OCI-LY3 (cell line): ENCODE measurements around the gene PARD3B.

ENCODE experiments used
- EZH2phosphoT487 ChIP-seq: fragments of 200-600 bp; shearing (Covaris generic); IDR thresholded peaks from 2 replicates; pipeline ENCODE4 v1.6.1; 2018; ENCODE audit warnings: antibody characterized with exemption, mixed run types, low read depth
- TF ChIP-seq, protein P1 (sequence below): fragments of 200-600, 300-600 bp; sonication (generic); IDR thresholded peaks from 2 replicates; pipeline ENCODE4 v1.5.1; 2014; ENCODE audit warnings: antibody characterized with exemption, low read length, low read depth

DNA sequence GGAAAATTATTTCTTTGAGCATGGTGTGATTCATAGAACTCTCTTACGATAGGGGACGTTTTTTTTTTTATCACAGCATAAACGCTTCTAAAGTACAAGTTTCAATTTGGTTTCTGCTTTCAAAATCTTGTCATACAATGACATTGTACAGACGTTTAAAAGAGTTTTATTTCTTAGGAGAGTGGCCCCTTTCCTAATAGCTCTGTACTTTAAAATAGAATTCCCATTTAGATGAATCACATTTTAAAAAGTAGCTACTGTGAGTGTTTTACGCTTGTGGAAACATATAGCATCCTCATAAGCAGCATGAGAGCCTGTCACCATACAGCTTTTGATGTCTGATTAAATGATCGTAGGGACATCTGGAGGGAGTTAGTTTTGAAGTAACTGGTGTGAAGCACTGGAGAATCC is 510.9 kb downstream of the PARD3B start:
- TF ChIP-seq, protein P1, sequence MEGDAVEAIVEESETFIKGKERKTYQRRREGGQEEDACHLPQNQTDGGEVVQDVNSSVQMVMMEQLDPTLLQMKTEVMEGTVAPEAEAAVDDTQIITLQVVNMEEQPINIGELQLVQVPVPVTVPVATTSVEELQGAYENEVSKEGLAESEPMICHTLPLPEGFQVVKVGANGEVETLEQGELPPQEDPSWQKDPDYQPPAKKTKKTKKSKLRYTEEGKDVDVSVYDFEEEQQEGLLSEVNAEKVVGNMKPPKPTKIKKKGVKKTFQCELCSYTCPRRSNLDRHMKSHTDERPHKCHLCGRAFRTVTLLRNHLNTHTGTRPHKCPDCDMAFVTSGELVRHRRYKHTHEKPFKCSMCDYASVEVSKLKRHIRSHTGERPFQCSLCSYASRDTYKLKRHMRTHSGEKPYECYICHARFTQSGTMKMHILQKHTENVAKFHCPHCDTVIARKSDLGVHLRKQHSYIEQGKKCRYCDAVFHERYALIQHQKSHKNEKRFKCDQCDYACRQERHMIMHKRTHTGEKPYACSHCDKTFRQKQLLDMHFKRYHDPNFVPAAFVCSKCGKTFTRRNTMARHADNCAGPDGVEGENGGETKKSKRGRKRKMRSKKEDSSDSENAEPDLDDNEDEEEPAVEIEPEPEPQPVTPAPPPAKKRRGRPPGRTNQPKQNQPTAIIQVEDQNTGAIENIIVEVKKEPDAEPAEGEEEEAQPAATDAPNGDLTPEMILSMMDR = no peak
- no peak for TF ChIP-seq EZH2phosphoT487
